Stimulated activated CD4-positive, alpha-beta T cell treated with anti-CD3 and anti-CD28 coated beads, Interleukin-1b, Interleukin-23, amount 100 ng/mL, for 1 hour (primary cell): ENCODE results near the gene CDY1B.
"Not testable (repeated sequence)": the region's sequence is repeated elsewhere in the genome, so short reads cannot be mapped to it uniquely, and the experiment has no call there.

Experiments
- DNase-seq, 2 donors: peaks; one replicate each; pipeline ENCODE4 v3.0.0-alpha.2; 2020; ENCODE audit warnings: low read depth in 2 of 2

The CDY1B gene, protein sequence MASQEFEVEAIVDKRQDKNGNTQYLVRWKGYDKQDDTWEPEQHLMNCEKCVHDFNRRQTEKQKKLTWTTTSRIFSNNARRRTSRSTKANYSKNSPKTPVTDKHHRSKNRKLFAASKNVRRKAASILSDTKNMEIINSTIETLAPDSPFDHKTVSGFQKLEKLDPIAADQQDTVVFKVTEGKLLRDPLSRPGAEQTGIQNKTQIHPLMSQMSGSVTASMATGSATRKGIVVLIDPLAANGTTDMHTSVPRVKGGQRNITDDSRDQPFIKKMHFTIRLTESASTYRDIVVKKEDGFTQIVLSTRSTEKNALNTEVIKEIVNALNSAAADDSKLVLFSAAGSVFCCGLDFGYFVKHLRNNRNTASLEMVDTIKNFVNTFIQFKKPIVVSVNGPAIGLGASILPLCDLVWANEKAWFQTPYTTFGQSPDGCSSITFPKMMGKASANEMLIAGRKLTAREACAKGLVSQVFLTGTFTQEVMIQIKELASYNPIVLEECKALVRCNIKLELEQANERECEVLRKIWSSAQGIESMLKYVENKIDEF

DNA sequence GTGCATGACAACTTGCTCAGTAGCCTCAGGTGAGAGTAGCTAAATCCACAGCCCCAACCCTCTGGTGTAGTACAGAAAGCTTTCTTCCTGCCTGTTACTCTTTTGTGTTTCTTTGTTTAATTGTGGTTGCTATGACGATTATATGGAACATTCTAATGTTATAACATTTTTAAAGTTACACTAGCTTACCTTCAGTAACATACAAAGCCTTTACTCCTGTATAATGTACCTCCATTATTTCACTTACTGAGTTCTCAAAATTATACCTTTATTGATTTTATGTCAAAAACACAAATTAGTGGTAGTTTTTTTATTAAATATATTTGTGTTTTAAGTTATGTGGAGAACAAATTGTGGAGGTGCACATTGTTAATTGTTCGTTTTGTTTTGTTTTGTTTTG is at the start of gene CDY1B:
TSS of gene CDY1B (minus strand) at position 101 of the 400 bp plus-strand sequence. CDS start 331 bp downstream, outside the sequence.
- DNase-seq = not testable (repeated sequence)

DNA sequence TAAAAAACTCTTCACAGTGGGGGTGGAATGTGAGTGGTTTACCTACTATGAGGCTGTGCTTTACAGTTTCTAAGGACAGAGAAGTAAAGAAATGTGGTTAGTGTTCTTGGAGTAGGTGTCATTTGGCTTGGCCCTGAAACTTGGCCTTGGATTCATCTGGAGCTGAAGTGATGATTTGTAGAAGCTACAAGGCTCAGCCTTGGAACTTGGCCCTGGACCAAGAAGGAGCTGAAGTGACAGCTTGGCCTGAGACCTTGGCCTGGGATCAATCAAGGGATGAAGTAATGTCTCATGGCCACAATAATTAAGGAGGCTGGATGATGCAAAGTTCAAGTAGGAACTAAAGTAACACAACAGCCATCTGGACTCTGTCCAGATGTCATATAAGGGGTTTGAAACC is 1.7 kb upstream of the CDY1B start:
- not testable (repeated sequence) for DNase-seq

DNA sequence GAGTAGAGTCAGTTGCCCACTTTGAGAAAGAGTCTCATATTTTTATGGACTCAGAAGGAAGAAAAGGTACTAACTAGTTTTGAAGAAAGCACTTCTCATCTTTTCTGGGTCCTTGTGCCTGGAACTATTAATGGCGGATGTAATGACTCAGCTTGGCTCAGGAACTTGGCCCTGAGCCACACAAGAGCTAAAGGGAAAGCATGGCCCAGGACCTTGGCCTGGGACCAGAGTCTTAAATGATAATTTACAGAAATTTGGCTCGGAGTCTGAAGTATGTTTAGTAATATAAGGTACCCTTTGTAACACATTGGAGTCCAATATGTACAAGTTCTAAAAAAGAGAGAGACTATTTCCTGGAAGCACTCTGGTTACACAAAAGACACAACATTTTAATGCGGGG is 4.6 kb downstream of the CDY1B start:
- DNase-seq = not testable (repeated sequence)

DNA sequence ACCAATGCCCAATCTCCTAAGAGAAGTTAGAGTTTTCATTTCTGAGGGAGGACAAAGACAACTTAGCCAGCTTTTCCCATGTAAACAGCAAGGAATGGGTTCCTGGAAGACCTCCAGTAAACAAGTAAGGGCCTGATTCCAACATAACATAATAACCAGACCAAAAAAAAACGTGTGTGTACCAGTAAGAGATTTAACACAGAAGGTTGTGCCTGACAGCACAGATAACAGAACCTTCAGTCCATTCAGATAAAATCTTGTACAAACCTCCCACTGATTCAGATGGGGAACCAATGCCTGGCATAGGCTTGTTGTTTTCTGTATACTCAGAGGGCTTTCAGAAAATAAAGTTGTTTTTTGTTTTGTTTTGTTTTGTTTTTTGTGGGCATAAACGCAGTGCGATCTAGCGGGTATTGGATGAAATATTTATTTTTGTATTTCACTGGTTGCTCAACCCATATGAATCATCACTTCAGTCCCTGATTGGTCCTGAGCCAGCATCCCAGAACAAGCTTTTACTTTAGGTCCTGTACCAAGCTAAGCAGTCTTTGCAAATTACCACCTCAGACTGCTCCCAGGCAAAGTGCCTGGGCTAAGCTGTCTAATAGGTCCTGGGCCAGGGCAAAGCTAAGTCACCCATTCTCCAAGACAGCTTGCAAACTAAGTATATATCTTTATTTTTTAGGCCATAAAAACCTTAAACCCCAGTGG is 8.7 kb downstream of the CDY1B start:
- DNase-seq = not testable (repeated sequence)

DNA sequence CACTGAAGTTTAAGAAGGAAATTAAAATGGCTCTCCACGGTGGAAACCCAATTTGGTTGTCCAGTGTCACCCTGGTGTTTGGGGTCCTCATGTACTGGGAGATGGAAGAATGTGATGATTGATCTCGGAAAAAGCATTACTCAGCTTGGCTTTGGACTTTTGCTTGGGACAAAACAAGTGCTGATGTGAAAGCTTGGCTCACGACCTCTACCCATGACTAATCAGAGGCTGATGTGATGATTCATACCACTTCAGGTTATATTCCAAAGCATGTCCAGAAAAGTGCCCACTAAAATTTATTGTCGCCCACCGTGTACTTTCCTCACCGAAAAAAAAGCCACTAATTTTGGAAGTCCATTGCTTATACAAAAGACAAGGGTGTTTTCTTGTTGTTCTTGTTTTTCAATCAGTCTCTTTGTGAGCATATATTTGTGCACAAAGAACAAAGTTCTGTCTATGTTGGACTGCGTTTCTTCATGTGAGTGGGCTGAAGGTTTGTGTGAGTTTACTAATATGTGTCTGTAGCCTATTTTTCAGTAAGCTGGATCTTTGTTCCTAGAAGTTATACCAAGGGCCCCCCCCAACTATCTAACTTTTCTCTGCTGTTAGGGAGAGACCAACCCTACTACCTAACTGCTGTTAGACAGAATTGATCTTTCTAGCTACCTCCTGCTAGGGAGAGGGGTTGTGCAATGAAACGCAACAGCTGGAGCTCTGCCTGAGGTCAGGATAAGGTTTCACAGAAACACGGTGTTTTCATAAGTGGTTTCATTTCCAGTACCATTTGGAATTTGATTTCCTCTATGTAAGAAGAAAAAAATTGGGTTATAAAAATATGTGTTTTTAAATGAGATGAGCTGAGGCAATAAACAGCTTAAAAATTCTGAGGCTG is 21.4 kb downstream of the CDY1B start:
- not testable (repeated sequence) for DNase-seq
